ENCODE measurements around the gene SPEF1.

The SPEF1 gene

GRCh38 chr20:3787324-3788014, 6.2 kb upstream of the SPEF1 start:
- no peak for DNase-seq (ENCODE audit: low read depth)

GRCh38 chr20:3786665-3787323, 5.5 kb upstream of the SPEF1 start, which contains the start of gene CENPB:
CENPB (minus strand) TSS chr20:3786740; CDS start chr20:3786483, 257 bp downstream.
- peak; percentile 90 for DNase-seq (ENCODE audit: low read depth)

- no peak for DNase-seq (ENCODE audit: low read depth)
These were observed 4.9 kb upstream of the SPEF1 start for GRCh38 chr20:3786126-3786484.

GRCh38 chr20:3785240-3786125, 4.2 kb upstream of the SPEF1 start:
- no peak for DNase-seq (ENCODE audit: low read depth)

- no peak for DNase-seq (ENCODE audit: low read depth)
These were observed 3.6 kb upstream of the SPEF1 start for GRCh38 chr20:3784863-3785239.

- DNase-seq (ENCODE audit: low read depth) = no peak
These were observed 3.1 kb upstream of the SPEF1 start for GRCh38 chr20:3784216-3784853.

GRCh38 chr20:3783511-3784195, 2.4 kb upstream of the SPEF1 start:
- DNase-seq (ENCODE audit: low read depth) = no peak

- no peak for DNase-seq (ENCODE audit: low read depth)
These were observed 1.8 kb upstream of the SPEF1 start for GRCh38 chr20:3783068-3783489.

- no peak for DNase-seq (ENCODE audit: low read depth)
These were observed 1.3 kb upstream of the SPEF1 start for GRCh38 chr20:3782597-3782996.

- no peak for DNase-seq (ENCODE audit: low read depth)
These were observed 2.3 kb downstream of the SPEF1 start for GRCh38 chr20:3778976-3779375.

GRCh38 chr20:3777716-3778629, 3.3 kb downstream of the SPEF1 start:
- DNase-seq (ENCODE audit: low read depth) = no peak

- DNase-seq (ENCODE audit: low read depth) = no peak
These were observed 3.9 kb downstream of the SPEF1 start for GRCh38 chr20:3777381-3777715.

- DNase-seq (ENCODE audit: low read depth) = no peak
These were observed 5.7 kb downstream of the SPEF1 start for GRCh38 chr20:3775457-3776108.

GRCh38 chr20:3771552-3772058, 9.6 kb downstream of the SPEF1 start:
- DNase-seq (ENCODE audit: low read depth) = no peak

GRCh38 chr20:3768342-3769130, 12.7 kb downstream of the SPEF1 start:
- peak; percentile 75 for DNase-seq (ENCODE audit: low read depth)

- peak; percentile 94 for DNase-seq (ENCODE audit: low read depth)
These were observed 13.6 kb downstream of the SPEF1 start, which contains the start of gene ADISSP for GRCh38 chr20:3767427-3768341. ADISSP (minus strand) TSS chr20:3767753; CDS start chr20:3760100, 7,653 bp downstream.

- no peak for DNase-seq (ENCODE audit: low read depth)
These were observed 14.2 kb downstream of the SPEF1 start for GRCh38 chr20:3767110-3767426.
